ENCODE measurements around the gene WDHD1.
"Not testable (repeated sequence)": the region's sequence is repeated elsewhere in the genome, so short reads cannot be mapped to it uniquely, and the experiment has no call there.

GRCh38 chr14:55024365-55024764 lies 2.5 kb downstream of the WDHD1 start:
- TF ChIP-seq CTCF, POLR2A (IDR thresholded peaks at IDR 0.05): not testable (repeated sequence)

Measured in ovary (tissue), 3 donors.